Nucleus accumbens (tissue), 56 donors: Measurements from ENCODE around the gene OR4C12.
"Not testable (repeated sequence)": the region's sequence is repeated elsewhere in the genome, so short reads cannot be mapped to it uniquely, and the experiment has no call there.

Experiments
- DNase-seq, 56 donors: peaks; one replicate each; lab custom pipeline; 2025; lab: John Stamatoyannopoulos, UW

The OR4C12 gene

GRCh38 chr11:49982435-49982834, at the start of gene OR4C12:
OR4C12 (minus strand) TSS chr11:49982535; CDS start chr11:49982501, 34 bp downstream.
- not testable (repeated sequence) for DNase-seq

- DNase-seq: no peak
Measured at GRCh38 chr11:50030193-50030592, 47.9 kb upstream of the OR4C12 start.

- DNase-seq: peak in 37 of 56 donors; percentile 0 to 73 (median 12)
Measured at GRCh38 chr11:49995565-49995964, 13.2 kb upstream of the OR4C12 start.

- not testable (repeated sequence) for DNase-seq
Measured at GRCh38 chr11:49973439-49973838, 8.9 kb downstream of the OR4C12 start.

GRCh38 chr11:49952091-49952490, 30.2 kb downstream of the OR4C12 start, which contains the start of gene OR4C13:
OR4C13 (plus strand) TSS chr11:49952391; CDS start chr11:49952423, 32 bp downstream.
- no peak for DNase-seq

- not testable (repeated sequence) for DNase-seq
Measured at GRCh38 chr11:49948701-49949100, 33.6 kb downstream of the OR4C12 start.
